K562 (cell line): ENCODE results near the gene PIK3C2B. TPM values are rescaled to one million over a fixed set of nuclear protein-coding genes. Genes with fewer than 3 reads are reported as not detected.
A peak's percentile ranks its signal among the peaks of the same experiment; 100 is the strongest.

ENCODE experiments used
- ATF2 ChIP-seq: sonication (generic); formaldehyde crosslinking; IDR thresholded peaks from 2 replicates; pipeline ENCODE4 v1.8.1; 2022; ENCODE audit warnings: missing genetic modification reagents
- BACH1 ChIP-seq: fragments of 200-800 bp; sonication (Bioruptor generic); IDR thresholded peaks from 2 replicates; pipeline ENCODE4 v1.6.1; 2016; ENCODE audit warnings: missing genetic modification characterization, missing compliant biosample characterization
- BCOR ChIP-seq: fragments of 450-650 bp; IDR thresholded peaks from 2 replicates; pipeline ENCODE4 v1.6.1; 2016
- CXXC5 ChIP-seq: fragments of 250-450 bp; sonication (Bioruptor Pico); IDR thresholded peaks from 2 replicates; pipeline ENCODE4 v1.8.0; 2022; ENCODE audit warnings: inconsistent platforms, mild to moderate bottlenecking, moderate library complexity
- ESRRB ChIP-seq: fragments of 250-450 bp; sonication (Bioruptor Pico); IDR thresholded peaks from 2 replicates; pipeline ENCODE4 v1.5.0; 2020; ENCODE audit warnings: mild to moderate bottlenecking, moderate library complexity, borderline replicate concordance
- GMEB1 ChIP-seq: fragments of 250-450 bp; sonication (Bioruptor Pico); IDR thresholded peaks from 2 replicates; pipeline ENCODE4 v1.4.0; 2020; ENCODE audit warnings: mild to moderate bottlenecking
- JUND ChIP-seq, 2 experiments: IDR thresholded peaks; 2 replicates in 1 of 2; 3 replicates in 1 of 2; pipeline ENCODE4 v1.6.1; 2011; ENCODE audit warnings: borderline replicate concordance in 2 of 2, low read depth in 2 of 2, low read length in 2 of 2, improper control_type of control experiment in 1 of 2, missing biosample characterization in 1 of 2, missing genetic modification characterization in 1 of 2, missing genetic modification reagents in 1 of 2
- LEF1 ChIP-seq: fragments of 450-650 bp; IDR thresholded peaks from 2 replicates; pipeline ENCODE4 v1.6.1; 2016; ENCODE audit warnings: mild to moderate bottlenecking
- MED1 ChIP-seq: sonication (generic); formaldehyde crosslinking; IDR thresholded peaks from 2 replicates; pipeline ENCODE4 v1.8.1; 2023; ENCODE audit warnings: missing genetic modification reagents, borderline replicate concordance
- MLLT1 ChIP-seq, 2 experiments: fragments of 450-650 bp; IDR thresholded peaks; 2 replicates each; pipeline ENCODE4 v1.6.1; 2016
- NFE2 ChIP-seq: IDR thresholded peaks from 2 replicates; pipeline ENCODE4 v1.6.1; 2014; ENCODE audit warnings: antibody characterized with exemption, low read depth
- RBM25 ChIP-seq: fragments of 200-400 bp; formaldehyde crosslinking; IDR thresholded peaks from 2 replicates; pipeline ENCODE4 v1.6.1; 2018; ENCODE audit warnings: low read length, low read depth, moderate library complexity; ENCODE audit not compliant: severe bottlenecking
- SPI1 ChIP-seq: IDR thresholded peaks from 2 replicates; pipeline ENCODE4 v1.6.1; 2011; ENCODE audit warnings: low read depth, low read length, control low read depth, borderline replicate concordance
- SRSF1 ChIP-seq: fragments of 200-400 bp; formaldehyde crosslinking; IDR thresholded peaks from 2 replicates; pipeline ENCODE4 v1.6.1; 2017; ENCODE audit warnings: mild to moderate bottlenecking, low read depth, low read length, moderate library complexity
- SUPT5H ChIP-seq: fragments of 450-650 bp; IDR thresholded peaks from 2 replicates; pipeline ENCODE4 v1.6.1; 2016
- ZFP1 ChIP-seq: fragments of 450-650 bp; formaldehyde crosslinking; IDR thresholded peaks from 2 replicates; pipeline ENCODE4 v1.4.0; 2020; ENCODE audit warnings: mild to moderate bottlenecking, mixed read lengths
- ZHX1 ChIP-seq: fragments of 150-350 bp; conservative IDR thresholded peaks from 2 replicates; pipeline ENCODE4 v1.6.1; 2014; ENCODE audit warnings: low read length
- polyA plus RNA-seq, 8 experiments: library from polyadenylated mRNA; depleted of rRNA in 4 of 8; stranded (reverse) in 5 of 8; unstranded in 3 of 8; fragments of >200 nt; fragmentation: Nextera tagmentation in 2 of 8; fragmentation: Illumina TruSeq in 1 of 8; extraction: Ambion mirVana in 2 of 8; extraction: Trizol in 1 of 8; gene quantifications; 2 replicates each; pipeline versions ENCODE4 v1.2.1 to v1.2.3, GENCODE V29; 2011 to 2014; ENCODE audit warnings: inconsistent platforms in 1 of 8, missing spikeins in 1 of 8
- total RNA-seq, 7 experiments: library from RNA; depleted of rRNA in 6 of 7; stranded (reverse); fragments of >200 nt in 6 of 7; fragmentation: Illumina TruSeq in 2 of 7; extraction: Trizol in 2 of 7; gene quantifications; 2 replicates each; pipeline versions ENCODE4 v1.2.1 to v1.2.3, GENCODE V29; 2011 to 2021; ENCODE audit warnings: low replicate concordance in 1 of 7

The PIK3C2B gene
- total and polyA plus RNA-seq, 9 of the 15 experiments (the other 6 are each of a cell fraction or from before 2014, with no cell fraction given): 0.10 to 2.9 (median 0.72) TPM

- TF ChIP-seq ATF2 (CRISPR knock-in tag) (no peak), NFE2 (0 out of 2 replicates have a peak, but pooled peaks have one; percentile 3), MLLT1 (IDR thresholded peaks at IDR 0.05) (no peak), SUPT5H (no peak), LEF1 (0 out of 2 replicates have a peak, but pooled peaks have one; percentile 2), BACH1 (tag) (peak; percentile 68; the same call in 1 of the 2 replicates), ZFP1 (CRISPR knock-in tag) (no peak), ESRRB (CRISPR knock-in tag) (no peak; the same call in 1 of the 2 replicates), GMEB1 (CRISPR knock-in tag) (peak; percentile 47; the same call in 1 of the 2 replicates), SPI1 (no peak), SRSF1 (no peak), ZHX1 (no peak), JUND (IDR thresholded peaks at IDR 0.05; ENCODE audit: borderline replicate concordance, low read depth, low read length) (peak; percentile 99), JUND (tag; IDR thresholded peaks at IDR 0.05; ENCODE audit: borderline replicate concordance, low read depth, low read length) (peak; percentile 99), BCOR (peak; percentile 59; the same call in 1 of the 2 replicates), RBM25 (no peak), MED1 (CRISPR knock-in tag) (no peak), CXXC5 (CRISPR knock-in tag) (peak; percentile 54)
These were observed 12.3 kb upstream of the PIK3C2B start (continued) for GRCh38 chr1:204506969-204507316.
